IPS DF 6.9 (cell line): Measurements from ENCODE around the gene PI3.

Experiments used
- DNase-seq: peaks from one replicate; pipeline ENCODE4 v3.0.0-alpha.2; 2013; ENCODE audit warnings: low read depth, low spot score
- H3K27ac ChIP-seq: one replicate; pipeline ENCODE4 v1.5.1; 2013; ENCODE audit warnings: low read length, control low read depth
- H3K27me3 ChIP-seq: 2 replicates; pipeline ENCODE4 v1.6.1; 2013; ENCODE audit warnings: mild to moderate bottlenecking, low read length; ENCODE audit not compliant: control insufficient read depth, insufficient read depth
- H3K36me3 ChIP-seq: 2 replicates; pipeline ENCODE4 v1.6.1; 2013; ENCODE audit warnings: low read length; ENCODE audit not compliant: control insufficient read depth, insufficient read depth
- H3K4me1 ChIP-seq: 2 replicates; pipeline ENCODE4 v1.6.1; 2013; ENCODE audit warnings: low read length; ENCODE audit not compliant: control insufficient read depth, insufficient read depth
- H3K4me3 ChIP-seq: 2 replicates; pipeline ENCODE4 v1.5.1; 2013; ENCODE audit warnings: mild to moderate bottlenecking, low read length
- H3K9me3 ChIP-seq: 2 replicates; pipeline ENCODE4 v1.6.1; 2013; ENCODE audit warnings: low read length, inconsistent platforms; ENCODE audit not compliant: control insufficient read depth, insufficient read depth
- WGBS: extraction: QIAGEN DNeasy Blood & Tissue Kit; methylation state at CpG from one replicate; pipeline ENCODE4 v1.1.7; 2013; ENCODE audit warnings: mixed read lengths, missing lambda C conversion rate; ENCODE audit not compliant: insufficient read length, insufficient coverage; 5-methylcytosine and 5-hydroxymethylcytosine counted together

PI3 gene

GRCh38 chr20:45218636-45219035, 43.9 kb downstream of the PI3 start:
- no peaks in the 10 kb centered on the region for H3K36me3 ChIP-seq
- no peaks in the 10 kb centered on the region for H3K4me1 ChIP-seq
- no peak overlapping the region for H3K27ac ChIP-seq
- H3K27me3 ChIP-seq = no peaks in the 10 kb centered on the region
- no peak for DNase-seq
- no peaks in the 10 kb centered on the region for H3K9me3 ChIP-seq
- WGBS = no CpG with 5 or more reads among the region's 2 CpGs
- no peak overlapping the region for H3K4me3 ChIP-seq

- no peak within 1 kb of the TSS for H3K27ac ChIP-seq
- WGBS = no CpG with 5 or more reads among the region's 4 CpGs
- H3K9me3 ChIP-seq = no peaks in the 10 kb centered on the region
- H3K4me1 ChIP-seq = no peaks in the 10 kb centered on the region
- H3K27me3 ChIP-seq = no peaks in the 10 kb centered on the region
- DNase-seq = no peak
- H3K36me3 ChIP-seq = no peaks in the 10 kb centered on the region
- H3K4me3 ChIP-seq = no peak within 1 kb of the TSS
These were observed 46.4 kb downstream of the PI3 start, which contains the start of gene SEMG2 for GRCh38 chr20:45221076-45221475. Gene SEMG2, plus strand, starts transcription at chr20:45221373. Its CDS starts 17 bp downstream, at chr20:45221390.

- H3K9me3 ChIP-seq = no peaks in the 10 kb centered on the region
- H3K4me1 ChIP-seq = no peaks in the 10 kb centered on the region
- no peaks in the 10 kb centered on the region for H3K36me3 ChIP-seq
- DNase-seq = no peak
- H3K4me3 ChIP-seq = no peak overlapping the region
- no peaks in the 10 kb centered on the region for H3K27me3 ChIP-seq
- no peak overlapping the region for H3K27ac ChIP-seq
These were observed 48.4 kb downstream of the PI3 start for GRCh38 chr20:45223136-45223535.
